ENCODE measurements around the gene ZC3H7A. TPM values are rescaled to one million over a fixed set of nuclear protein-coding genes. Genes with fewer than 3 reads are reported as not detected.

Gene ZC3H7A
- total and polyA plus RNA-seq, 2 of the 8 experiments (the other 6 are each of a cell fraction or from before 2014, with no cell fraction given), result 32.0 to 55.9 TPM

- Histone ChIP-seq H3K79me2 (ENCODE audit: control insufficient read depth in 1 of 2, insufficient read depth in 2 of 2, low read length in 2 of 2) (peaks cover 0 to 42% of the 10 kb centered on the region in 2 experiments), H3K27ac (ENCODE audit: low read depth, low read length) (no peak overlapping the region), H2BK5ac (ENCODE audit: low read depth, low read length) (no peak overlapping the region), H3K9ac (replicated peaks in 1 of 4; ENCODE audit: extremely low read depth in 1 of 4, low read depth in 3 of 4, low read length in 3 of 4) (no peak overlapping the region), H4K5ac (ENCODE audit: insufficient read length, low read depth, low read length) (no peak overlapping the region), H3K4me1 (replicated peaks in 1 of 4; ENCODE audit: control insufficient read depth in 3 of 4, insufficient read depth in 4 of 4, low read length in 3 of 4) (no peaks in the 10 kb centered on the region), H4K8ac (ENCODE audit: extremely low read depth, insufficient read depth, low read length) (no peak overlapping the region), H2BK20ac (ENCODE audit: low read length) (no peak overlapping the region), H3K36me3 (ENCODE audit: control insufficient read depth in 2 of 4, insufficient read depth in 4 of 4, low read length in 3 of 4) (peaks cover 58 to 97% (median 84%) of the 10 kb centered on the region in 4 experiments), H3K4me2 (ENCODE audit: insufficient read depth in 1 of 2, low read depth in 2 of 2, low read length in 2 of 2) (no peak overlapping the region), H3K4ac (replicated peaks; ENCODE audit: insufficient read length, low read depth, low read length) (no peak overlapping the region), H3K23me2 (ENCODE audit: low read depth, low read length) (no peaks in the 10 kb centered on the region), H3K18ac (ENCODE audit: extremely low read depth, low read length) (no peak overlapping the region), H2AFZ (ENCODE audit: low read length) (no peak overlapping the region), H4K91ac (replicated peaks; ENCODE audit: insufficient read length, low read length) (no peak overlapping the region), H3K23ac (ENCODE audit: insufficient read length) (no peak overlapping the region), H2BK12ac (ENCODE audit: low read depth, low read length) (no peak overlapping the region), H4K20me1 (replicated peaks in 1 of 2; ENCODE audit: control insufficient read depth in 1 of 2, insufficient read depth in 2 of 2, low read length in 2 of 2) (peaks cover 11 to 21% of the 10 kb centered on the region in 2 experiments), H3K9me3 (ENCODE audit: insufficient read depth in 2 of 2, low read depth in 1 of 2, low read length in 1 of 2) (no peaks in the 10 kb centered on the region), H3K79me1 (ENCODE audit: low read depth, low read length) (peaks cover 11% of the 10 kb centered on the region), H3K56ac (replicated peaks; ENCODE audit: insufficient read length, low read depth, low read length) (no peak overlapping the region), H3K14ac (ENCODE audit: insufficient read length) (no peak overlapping the region), H3K4me3 (ENCODE audit: extremely low read depth in 1 of 4, insufficient read depth in 2 of 4, low read depth in 3 of 4, low read length in 4 of 4) (no peak overlapping the region), H3K27me3 (replicated peaks in 1 of 4; ENCODE audit: control insufficient read depth in 3 of 4, extremely low read depth in 1 of 4, insufficient read depth in 3 of 4, low read length in 3 of 4) (no peaks in the 10 kb centered on the region), H2BK15ac (ENCODE audit: low read length) (no peak overlapping the region), H2BK120ac (replicated peaks; ENCODE audit: low read depth, low read length) (no peak overlapping the region), H2AK5ac (ENCODE audit: low read depth, low read length) (no peak overlapping the region)
- 93% methylated on average over 5 of the region's 5 CpGs; no CpG with 5 or more reads in 1 of the 2 experiments for WGBS, 2 experiments (ENCODE audit: extremely low coverage in 1 of 2, insufficient coverage in 1 of 2, insufficient read length in 1 of 2, insufficient replicate concordance in 2 of 2, low coverage in 1 of 2, low lambda C conversion rate in 2 of 2, missing lambda C conversion rate in 1 of 2)
- no peak for FAIRE-seq
- no peak for DNase-seq (ENCODE audit: low read depth in 1 of 2, low spot score in 2 of 2)
- POLR2A ChIA-PET (ENCODE audit: partially characterized antibody), result interaction anchor here (0.6 to 7.3 kb wide), 6 partner anchors 7 to 78 kb away, joined by 3 to 59 read pairs (median 3); no protein-coding TSS in a partner anchor
- TF ChIP-seq KDM1A (IDR thresholded peaks at IDR 0.05; ENCODE audit: borderline replicate concordance, low read length) (no peak), RXRA (IDR thresholded peaks at IDR 0.05; ENCODE audit: insufficient read depth, low read depth, low read length) (no peak), POLR2AphosphoS5 (IDR thresholded peaks at IDR 0.05; ENCODE audit: low read depth, low read length) (0 out of 2 replicates have a peak, but pooled peaks have one; percentile 8), KDM5A (IDR thresholded peaks at IDR 0.05; ENCODE audit: low read length) (no peak), SP2 (IDR thresholded peaks at IDR 0.05; ENCODE audit: low read length) (no peak)
- CTCF ChIA-PET (ENCODE audit: partially characterized antibody), result interaction anchor here (0.7 kb wide), 1 partner anchor 30 kb away, joined by 3 read pairs; no protein-coding TSS in a partner anchor
Measured at GRCh38 chr16:11843861-11844260, 46.8 kb upstream of the ZC3H7A start.
